GM18505 (cell line): ENCODE measurements around the gene MYO1E.
"Not testable (repeated sequence)": the region's sequence is repeated elsewhere in the genome, so short reads cannot be mapped to it uniquely, and the experiment has no call there.

Experiments
- ATAC-seq: cut with Tn5 transposase; IDR thresholded peaks from one replicate; pipeline ENCODE4 v1.9.1; 2021; ENCODE audit not compliant: unreplicated experiment
- POLR2A ChIP-seq: IDR thresholded peaks from 4 replicates; pipeline ENCODE4 v1.6.1; 2011; ENCODE audit warnings: borderline replicate concordance; ENCODE audit not compliant: insufficient read depth, insufficient read length; ENCODE audit errors: extremely low read depth

Gene MYO1E

GRCh38 chr15:59354417-59355031, 18.1 kb downstream of the MYO1E start:
- ATAC-seq = no peak
- no peak for TF ChIP-seq POLR2A

- ATAC-seq = no peak
- TF ChIP-seq POLR2A = no peak
Measured at GRCh38 chr15:59353994-59354416, 18.7 kb downstream of the MYO1E start.

- TF ChIP-seq POLR2A = no peak
- no peak for ATAC-seq
Measured at GRCh38 chr15:59352683-59353082, 20.0 kb downstream of the MYO1E start.

GRCh38 chr15:59352189-59352588, 20.5 kb downstream of the MYO1E start:
- TF ChIP-seq POLR2A = no peak

GRCh38 chr15:59350421-59350732, 22.3 kb downstream of the MYO1E start:
- TF ChIP-seq POLR2A = no peak
- ATAC-seq = no peak

More at GRCh38 chr15:59352189-59352588, 20.5 kb downstream of the MYO1E start:
- no peak for ATAC-seq

- no peak for ATAC-seq
- TF ChIP-seq POLR2A = no peak
Measured at GRCh38 chr15:59349680-59350420, 22.8 kb downstream of the MYO1E start.

GRCh38 chr15:59347915-59348314, 24.8 kb downstream of the MYO1E start:
- TF ChIP-seq POLR2A = no peak

GRCh38 chr15:59346951-59347350, 25.7 kb downstream of the MYO1E start:
- TF ChIP-seq POLR2A = no peak
- no peak for ATAC-seq

More at GRCh38 chr15:59347915-59348314, 24.8 kb downstream of the MYO1E start:
- no peak for ATAC-seq

- TF ChIP-seq POLR2A = no peak
- ATAC-seq = no peak
Measured at GRCh38 chr15:59345326-59345725, 27.3 kb downstream of the MYO1E start.

- ATAC-seq = no peak
- TF ChIP-seq POLR2A = no peak
Measured at GRCh38 chr15:59344311-59344710, 28.4 kb downstream of the MYO1E start.

- ATAC-seq = no peak
- TF ChIP-seq POLR2A = no peak
Measured at GRCh38 chr15:59340325-59340724, 32.3 kb downstream of the MYO1E start.

GRCh38 chr15:59339252-59339672, 33.4 kb downstream of the MYO1E start:
- no peak for TF ChIP-seq POLR2A
- no peak for ATAC-seq

- ATAC-seq = no peak
- no peak for TF ChIP-seq POLR2A
Measured at GRCh38 chr15:59338414-59338813, 34.3 kb downstream of the MYO1E start.

- ATAC-seq = not testable (repeated sequence)
Measured at GRCh38 chr15:59336725-59337124, 35.9 kb downstream of the MYO1E start.
